ENCODE data around the gene WNT11. TPM values are rescaled to one million over a fixed set of nuclear protein-coding genes. Genes with fewer than 3 reads are reported as not detected.

Gene WNT11
- polyA plus RNA-seq, 1 donor from 2014 or later: 2.3 TPM

- no peak for TF ChIP-seq EP300 (conservative IDR thresholded peaks at IDR 0.05; ENCODE audit: poor library complexity, severe bottlenecking)
- no peak for TF ChIP-seq TAF1 (IDR thresholded peaks at IDR 0.05; ENCODE audit: low read depth)
- no peak for TF ChIP-seq RAD21 (conservative IDR thresholded peaks at IDR 0.05)
- TF ChIP-seq MXI1 (conservative IDR thresholded peaks at IDR 0.05; ENCODE audit: poor library complexity, severe bottlenecking): no peak
- no peak for TF ChIP-seq SMC3 (conservative IDR thresholded peaks at IDR 0.05; ENCODE audit: poor library complexity)
- TF ChIP-seq, protein P1, sequence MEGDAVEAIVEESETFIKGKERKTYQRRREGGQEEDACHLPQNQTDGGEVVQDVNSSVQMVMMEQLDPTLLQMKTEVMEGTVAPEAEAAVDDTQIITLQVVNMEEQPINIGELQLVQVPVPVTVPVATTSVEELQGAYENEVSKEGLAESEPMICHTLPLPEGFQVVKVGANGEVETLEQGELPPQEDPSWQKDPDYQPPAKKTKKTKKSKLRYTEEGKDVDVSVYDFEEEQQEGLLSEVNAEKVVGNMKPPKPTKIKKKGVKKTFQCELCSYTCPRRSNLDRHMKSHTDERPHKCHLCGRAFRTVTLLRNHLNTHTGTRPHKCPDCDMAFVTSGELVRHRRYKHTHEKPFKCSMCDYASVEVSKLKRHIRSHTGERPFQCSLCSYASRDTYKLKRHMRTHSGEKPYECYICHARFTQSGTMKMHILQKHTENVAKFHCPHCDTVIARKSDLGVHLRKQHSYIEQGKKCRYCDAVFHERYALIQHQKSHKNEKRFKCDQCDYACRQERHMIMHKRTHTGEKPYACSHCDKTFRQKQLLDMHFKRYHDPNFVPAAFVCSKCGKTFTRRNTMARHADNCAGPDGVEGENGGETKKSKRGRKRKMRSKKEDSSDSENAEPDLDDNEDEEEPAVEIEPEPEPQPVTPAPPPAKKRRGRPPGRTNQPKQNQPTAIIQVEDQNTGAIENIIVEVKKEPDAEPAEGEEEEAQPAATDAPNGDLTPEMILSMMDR (IDR thresholded peaks at IDR 0.05; ENCODE audit: poor library complexity, severe bottlenecking): no peak
- TF ChIP-seq REST (IDR thresholded peaks at IDR 0.05; ENCODE audit: borderline replicate concordance): no peak
- no peak for TF ChIP-seq POLR2AphosphoS5 (IDR thresholded peaks at IDR 0.05)
- TF ChIP-seq EZH2 (IDR thresholded peaks at IDR 0.05; ENCODE audit: borderline replicate concordance, insufficient read depth, low read length, poor library complexity, severe bottlenecking): no peak
- H3K9ac ChIP-seq (ENCODE audit: low read length): no peak overlapping the region
Measured at GRCh38 chr11:76197332-76197731, 9.0 kb downstream of the WNT11 start.

DNA sequence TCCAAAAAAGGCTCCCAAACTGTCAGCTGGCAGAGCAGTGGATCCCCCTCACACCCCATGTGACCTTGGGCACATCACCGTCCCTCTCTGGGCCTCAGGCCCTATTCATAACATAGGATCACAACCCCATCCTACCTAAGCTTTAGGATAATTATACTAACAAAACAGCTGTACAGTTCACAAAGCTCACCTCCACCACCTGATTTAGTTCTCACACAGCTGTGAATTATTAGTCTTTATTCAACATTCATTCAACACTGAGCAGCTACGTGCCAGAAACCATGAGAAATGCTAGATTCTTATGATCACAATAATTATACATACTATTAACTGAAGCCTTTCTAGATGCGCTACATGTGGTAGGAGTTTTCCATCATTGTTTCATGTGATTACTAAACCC, 9.5 kb downstream of the WNT11 start:
- Histone ChIP-seq H3K27ac (ENCODE audit: low read length) (no peak overlapping the region), H2AFZ (ENCODE audit: low read depth, low read length) (no peak overlapping the region), H3K4me3 (ENCODE audit: low read length) (no peak overlapping the region), H3K9me2 (ENCODE audit: insufficient read depth, low read length) (no peaks in the 10 kb centered on the region), H3K27me3 (ENCODE audit: insufficient read depth, low read depth, low read length) (no peaks in the 10 kb centered on the region), H3K36me3 (ENCODE audit: insufficient read depth, low read length) (no peaks in the 10 kb centered on the region), H4K20me1 (ENCODE audit: insufficient read depth) (no peaks in the 10 kb centered on the region), H3K79me2 (replicated peaks; ENCODE audit: insufficient read depth, low read length) (no peaks in the 10 kb centered on the region), H3K9me3 (ENCODE audit: low read length) (no peaks in the 10 kb centered on the region), H3K4me2 (ENCODE audit: low read length) (no peak overlapping the region), H3K9ac (ENCODE audit: low read length) (no peak overlapping the region), H3F3A (ENCODE audit: insufficient read depth, low read length, poor library complexity, severe bottlenecking) (no peaks in the 10 kb centered on the region)
- TF ChIP-seq, protein P1 (IDR thresholded peaks at IDR 0.05; ENCODE audit: poor library complexity, severe bottlenecking): no peak
- no peak for TF ChIP-seq SMC3 (conservative IDR thresholded peaks at IDR 0.05; ENCODE audit: poor library complexity)
- TF ChIP-seq TAF1 (IDR thresholded peaks at IDR 0.05; ENCODE audit: low read depth): no peak
- TF ChIP-seq EP300 (conservative IDR thresholded peaks at IDR 0.05; ENCODE audit: poor library complexity, severe bottlenecking): no peak
- no peak for TF ChIP-seq EZH2 (IDR thresholded peaks at IDR 0.05; ENCODE audit: borderline replicate concordance, insufficient read depth, low read length, poor library complexity, severe bottlenecking)
- TF ChIP-seq RAD21 (conservative IDR thresholded peaks at IDR 0.05): no peak
- TF ChIP-seq REST (IDR thresholded peaks at IDR 0.05; ENCODE audit: borderline replicate concordance): no peak
- TF ChIP-seq POLR2AphosphoS5 (IDR thresholded peaks at IDR 0.05): no peak
- TF ChIP-seq MXI1 (conservative IDR thresholded peaks at IDR 0.05; ENCODE audit: poor library complexity, severe bottlenecking): no peak

More at GRCh38 chr11:76197332-76197731, 9.0 kb downstream of the WNT11 start:
- Histone ChIP-seq H3K79me2 (replicated peaks; ENCODE audit: insufficient read depth, low read length) (no peaks in the 10 kb centered on the region), H3K9me2 (ENCODE audit: insufficient read depth, low read length) (no peaks in the 10 kb centered on the region), H3K9me3 (ENCODE audit: low read length) (no peaks in the 10 kb centered on the region), H3F3A (ENCODE audit: insufficient read depth, low read length, poor library complexity, severe bottlenecking) (no peaks in the 10 kb centered on the region), H3K4me3 (ENCODE audit: low read length) (no peak overlapping the region), H3K27me3 (ENCODE audit: insufficient read depth, low read depth, low read length) (no peaks in the 10 kb centered on the region), H3K27ac (ENCODE audit: low read length) (no peak overlapping the region), H2AFZ (ENCODE audit: low read depth, low read length) (no peak overlapping the region), H3K36me3 (ENCODE audit: insufficient read depth, low read length) (no peaks in the 10 kb centered on the region), H4K20me1 (ENCODE audit: insufficient read depth) (no peaks in the 10 kb centered on the region), H3K4me2 (ENCODE audit: low read length) (no peak overlapping the region)
